Mammary epithelial cell (primary cell): Measurements from ENCODE around the gene PTTG1IP.

Experiments used
- EZH2 ChIP-seq: IDR thresholded peaks from 2 replicates; pipeline ENCODE4 v1.6.1; 2012; ENCODE audit warnings: low read length, inconsistent platforms, borderline replicate concordance
- TF ChIP-seq, protein P1 (sequence below), 2 donors: IDR thresholded peaks in 1 of 2; conservative IDR thresholded peaks in 1 of 2; 2 replicates each; pipeline ENCODE4 v1.5.1; 2011 to 2012; ENCODE audit warnings: inconsistent platforms in 2 of 2, low read length in 2 of 2, mild to moderate bottlenecking in 2 of 2, control low read depth in 1 of 2, low read depth in 1 of 2; ENCODE audit not compliant: insufficient read depth in 1 of 2; ENCODE audit errors: extremely low read depth in 1 of 2

DNA sequence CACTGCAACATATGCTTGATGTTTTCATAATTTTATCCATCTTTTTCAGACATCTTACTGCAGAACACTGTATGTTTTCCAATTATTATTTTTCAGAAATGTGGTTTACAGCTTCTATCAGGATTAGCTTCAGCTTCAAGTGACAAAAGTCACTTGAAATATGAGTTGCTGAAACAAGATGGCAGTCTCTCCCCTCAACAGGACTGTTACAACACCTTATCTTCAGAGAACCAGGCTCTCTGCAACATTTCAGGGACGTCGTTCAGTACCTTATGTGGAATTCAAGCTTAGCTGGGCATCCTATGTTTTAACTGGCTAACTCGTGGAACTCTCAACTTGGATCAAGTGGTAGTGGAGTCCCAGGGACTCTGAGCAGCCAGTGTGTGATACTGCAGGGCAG, 69.8 kb downstream of the PTTG1IP start:
- TF ChIP-seq, protein P1, sequence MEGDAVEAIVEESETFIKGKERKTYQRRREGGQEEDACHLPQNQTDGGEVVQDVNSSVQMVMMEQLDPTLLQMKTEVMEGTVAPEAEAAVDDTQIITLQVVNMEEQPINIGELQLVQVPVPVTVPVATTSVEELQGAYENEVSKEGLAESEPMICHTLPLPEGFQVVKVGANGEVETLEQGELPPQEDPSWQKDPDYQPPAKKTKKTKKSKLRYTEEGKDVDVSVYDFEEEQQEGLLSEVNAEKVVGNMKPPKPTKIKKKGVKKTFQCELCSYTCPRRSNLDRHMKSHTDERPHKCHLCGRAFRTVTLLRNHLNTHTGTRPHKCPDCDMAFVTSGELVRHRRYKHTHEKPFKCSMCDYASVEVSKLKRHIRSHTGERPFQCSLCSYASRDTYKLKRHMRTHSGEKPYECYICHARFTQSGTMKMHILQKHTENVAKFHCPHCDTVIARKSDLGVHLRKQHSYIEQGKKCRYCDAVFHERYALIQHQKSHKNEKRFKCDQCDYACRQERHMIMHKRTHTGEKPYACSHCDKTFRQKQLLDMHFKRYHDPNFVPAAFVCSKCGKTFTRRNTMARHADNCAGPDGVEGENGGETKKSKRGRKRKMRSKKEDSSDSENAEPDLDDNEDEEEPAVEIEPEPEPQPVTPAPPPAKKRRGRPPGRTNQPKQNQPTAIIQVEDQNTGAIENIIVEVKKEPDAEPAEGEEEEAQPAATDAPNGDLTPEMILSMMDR (conservative IDR thresholded peaks at IDR 0.05 in 1 of 2, IDR thresholded peaks at IDR 0.05 in 1 of 2; ENCODE audit: extremely low read depth in 1 of 2, insufficient read depth in 1 of 2, low read depth in 1 of 2, low read length in 2 of 2), result no peak
- no peak for TF ChIP-seq EZH2
